ENCODE data around the gene MAP2K7.

Gene MAP2K7

DNA sequence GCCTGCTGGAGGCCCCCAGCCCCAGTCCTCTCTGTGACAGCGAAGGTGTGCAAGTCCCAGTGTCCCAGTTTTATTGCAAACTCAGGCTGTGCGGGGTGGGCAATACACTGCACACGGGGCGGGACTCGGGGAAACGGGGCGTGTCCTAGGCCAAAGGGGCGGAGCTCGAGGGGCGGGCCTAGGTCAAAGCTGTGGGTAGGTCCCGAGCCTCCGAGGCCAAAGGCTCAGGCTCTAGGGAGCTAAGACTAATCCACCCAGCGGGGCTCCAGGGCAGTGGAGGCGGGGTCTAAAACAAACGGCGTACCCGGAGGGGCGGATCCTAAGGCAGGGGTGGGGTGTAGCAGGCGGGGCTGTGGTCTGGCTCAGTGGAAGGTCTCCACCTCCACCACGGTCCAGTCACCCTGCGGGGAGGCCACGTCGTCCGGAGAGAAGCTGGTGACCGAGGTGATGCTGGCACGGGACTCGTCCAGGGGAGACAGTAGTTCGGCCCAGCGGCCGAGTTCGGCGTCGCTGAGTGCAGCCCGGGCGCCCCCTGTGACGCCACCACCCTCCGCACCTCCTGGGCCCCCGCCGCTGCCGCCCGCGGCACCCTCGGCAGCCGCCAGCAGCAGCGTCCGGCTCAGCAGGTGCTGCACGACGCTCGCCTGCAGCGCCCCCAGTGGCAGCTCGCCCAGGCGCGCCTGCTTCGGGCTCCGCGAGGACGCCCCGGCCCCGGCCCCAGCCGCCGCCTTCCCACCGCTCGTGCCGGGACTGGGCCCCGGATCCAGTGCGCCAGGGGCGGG lies 34.8 kb upstream of the MAP2K7 start:
- FAIRE-seq (peak; percentile 76), DNase-seq (ENCODE audit: insufficient read length) (peak; percentile 95)
- no peak for TF ChIP-seq TAF1 (IDR thresholded peaks at IDR 0.05; ENCODE audit: borderline replicate concordance, low read depth, low read length)
- no peak for TF ChIP-seq POLR2AphosphoS5 (IDR thresholded peaks at IDR 0.05; ENCODE audit: low read depth, low read length)
- TF ChIP-seq POLR2A (IDR thresholded peaks at IDR 0.05; ENCODE audit: low read depth, low read length), result no peak

DNA sequence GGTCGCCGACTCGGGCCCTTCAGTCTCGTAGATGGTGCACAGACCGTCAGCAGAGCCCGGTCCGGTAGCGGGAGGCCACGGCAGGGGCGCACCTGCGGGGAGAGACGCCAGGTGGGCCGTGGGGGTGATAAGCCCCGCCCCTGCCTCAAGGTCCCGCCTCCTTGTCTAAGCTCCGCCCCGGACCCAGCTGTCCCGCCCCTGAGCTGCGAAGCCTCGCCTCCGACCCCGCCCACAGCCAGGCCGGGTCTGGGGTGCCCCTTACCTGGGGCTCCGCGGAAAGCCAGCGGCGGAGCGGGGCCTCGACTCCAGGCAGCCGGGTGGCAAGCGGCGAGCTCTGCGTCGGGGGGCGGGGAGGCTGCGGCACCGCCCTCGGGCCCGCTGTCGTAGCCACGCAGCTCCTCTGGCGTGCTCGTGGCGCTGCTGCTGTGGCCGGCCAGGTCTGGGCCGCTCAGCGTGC lies 34.2 kb upstream of the MAP2K7 start:
- DNase-seq (ENCODE audit: insufficient read length) (peak; percentile 69), FAIRE-seq (peak; percentile 94)
- TF ChIP-seq TAF1 (IDR thresholded peaks at IDR 0.05; ENCODE audit: borderline replicate concordance, low read depth, low read length), result no peak
- no peak for TF ChIP-seq POLR2A (IDR thresholded peaks at IDR 0.05; ENCODE audit: low read depth, low read length)
- no peak for TF ChIP-seq POLR2AphosphoS5 (IDR thresholded peaks at IDR 0.05; ENCODE audit: low read depth, low read length)

GRCh38 chr19:7869910-7870511 lies 33.7 kb upstream of the MAP2K7 start:
- no peak for DNase-seq (ENCODE audit: insufficient read length)
- no peak for FAIRE-seq
- TF ChIP-seq TAF1 (IDR thresholded peaks at IDR 0.05; ENCODE audit: borderline replicate concordance, low read depth, low read length) (no peak), POLR2A (IDR thresholded peaks at IDR 0.05; ENCODE audit: low read depth, low read length) (no peak), POLR2AphosphoS5 (IDR thresholded peaks at IDR 0.05; ENCODE audit: low read depth, low read length) (no peak)

GRCh38 chr19:7870571-7871436 lies 32.9 kb upstream of the MAP2K7 start:
- FAIRE-seq (peak; percentile 38), DNase-seq (ENCODE audit: insufficient read length) (no peak)

DNA sequence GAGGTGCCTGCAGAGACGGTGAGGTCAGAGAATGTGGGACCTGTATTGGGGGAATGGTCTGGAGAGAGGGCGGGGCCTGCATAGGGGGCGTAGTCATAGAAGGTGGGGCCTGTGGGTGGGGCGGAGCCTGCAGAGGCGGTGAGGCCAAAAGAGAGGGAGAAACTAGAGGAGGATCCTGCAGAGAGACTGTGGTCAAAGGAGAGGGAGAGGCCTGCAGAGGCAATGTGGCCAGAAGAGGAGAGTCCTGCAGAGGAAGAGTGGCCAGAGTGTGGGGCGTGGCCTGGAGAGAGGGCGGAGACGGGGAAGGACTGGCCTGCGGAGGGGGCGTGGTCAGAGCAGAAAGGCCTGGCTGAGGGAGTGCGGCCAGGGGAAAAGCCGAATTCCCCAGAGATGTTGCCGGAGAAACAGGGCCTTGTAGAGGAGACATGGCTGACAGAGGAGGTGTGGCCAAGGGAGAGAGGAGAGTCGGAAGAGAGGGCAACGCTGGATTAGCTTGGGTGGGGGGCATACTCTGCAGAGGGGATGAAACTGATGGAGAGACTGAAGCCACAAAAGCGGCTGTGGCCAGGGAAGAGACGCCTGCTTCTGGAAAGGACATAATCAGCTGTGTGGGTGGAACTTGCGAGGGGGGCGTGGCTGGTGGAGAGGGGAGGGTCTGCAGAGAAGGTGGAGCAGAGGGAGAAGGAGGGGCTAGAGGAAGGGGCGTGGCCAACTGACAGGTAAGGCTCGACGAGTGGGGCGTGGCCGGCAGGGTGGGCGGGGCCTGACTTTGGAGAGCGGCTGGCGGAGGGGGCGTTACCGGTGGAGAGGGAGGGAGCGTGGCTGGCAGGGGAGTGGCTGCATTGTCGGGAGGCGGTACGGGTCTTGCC lies 32.0 kb upstream of the MAP2K7 start:
- peak; percentile 68 for FAIRE-seq
- TF ChIP-seq POLR2A (IDR thresholded peaks at IDR 0.05; ENCODE audit: low read depth, low read length) (no peak), TAF1 (IDR thresholded peaks at IDR 0.05; ENCODE audit: borderline replicate concordance, low read depth, low read length) (no peak), POLR2AphosphoS5 (IDR thresholded peaks at IDR 0.05; ENCODE audit: low read depth, low read length) (no peak)
- no peak for DNase-seq (ENCODE audit: insufficient read length)

More at GRCh38 chr19:7870571-7871436, 32.9 kb upstream of the MAP2K7 start:
- TF ChIP-seq POLR2AphosphoS5 (IDR thresholded peaks at IDR 0.05; ENCODE audit: low read depth, low read length) (no peak), POLR2A (IDR thresholded peaks at IDR 0.05; ENCODE audit: low read depth, low read length) (no peak), TAF1 (IDR thresholded peaks at IDR 0.05; ENCODE audit: borderline replicate concordance, low read depth, low read length) (no peak)

- FAIRE-seq (no peak), DNase-seq (ENCODE audit: insufficient read length) (no peak)
- TF ChIP-seq TAF1 (IDR thresholded peaks at IDR 0.05; ENCODE audit: borderline replicate concordance, low read depth, low read length) (no peak), POLR2AphosphoS5 (IDR thresholded peaks at IDR 0.05; ENCODE audit: low read depth, low read length) (no peak), POLR2A (IDR thresholded peaks at IDR 0.05; ENCODE audit: low read depth, low read length) (no peak)
These were observed 31.1 kb upstream of the MAP2K7 start for GRCh38 chr19:7872306-7873204.

DNA sequence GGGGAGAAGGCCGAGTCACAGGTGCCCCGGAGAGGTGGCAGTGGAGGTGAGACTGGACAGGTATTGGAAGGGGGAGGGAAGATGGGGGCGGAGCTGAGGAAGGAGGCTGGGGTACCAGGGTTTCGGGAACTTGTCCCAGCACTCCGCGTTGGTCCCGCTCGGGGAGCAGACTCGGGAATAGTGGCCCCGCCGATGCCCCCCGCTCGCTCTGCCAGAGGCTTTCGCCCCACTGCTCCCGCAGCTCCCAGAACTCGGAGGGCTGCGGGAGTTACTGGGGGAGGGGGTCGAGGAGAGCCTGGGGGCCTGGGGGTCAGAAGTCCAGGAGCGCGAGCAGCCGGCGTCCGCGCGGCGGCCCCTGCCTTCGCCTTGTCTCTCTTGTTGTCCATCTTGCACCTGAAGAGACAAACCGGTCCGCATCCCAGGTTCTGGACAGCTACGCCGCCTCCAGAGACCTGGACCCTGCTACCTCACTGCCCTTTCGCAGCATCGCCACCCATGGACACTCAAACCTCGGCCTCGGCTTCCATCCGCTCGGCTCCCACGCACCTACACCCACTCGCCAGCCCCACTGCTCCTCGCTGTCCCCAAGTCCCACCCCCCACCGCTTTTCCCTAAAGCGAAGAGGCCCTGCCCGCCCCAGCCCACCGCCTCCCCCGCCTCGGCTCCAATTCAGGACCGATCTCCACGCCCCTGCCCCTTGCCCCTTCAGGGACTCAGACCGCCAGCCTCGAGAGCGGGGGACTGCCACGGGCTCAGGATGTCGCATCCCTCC lies 30.2 kb upstream of the MAP2K7 start:
- no peak for TF ChIP-seq POLR2AphosphoS5 (IDR thresholded peaks at IDR 0.05; ENCODE audit: low read depth, low read length)
- FAIRE-seq (no peak), DNase-seq (ENCODE audit: insufficient read length) (no peak)

- TF ChIP-seq TAF1 (IDR thresholded peaks at IDR 0.05; ENCODE audit: borderline replicate concordance, low read depth, low read length) (no peak), POLR2A (IDR thresholded peaks at IDR 0.05; ENCODE audit: low read depth, low read length) (no peak), POLR2AphosphoS5 (IDR thresholded peaks at IDR 0.05; ENCODE audit: low read depth, low read length) (no peak)
- FAIRE-seq (no peak), DNase-seq (ENCODE audit: insufficient read length) (no peak)
These were observed 29.4 kb upstream of the MAP2K7 start, which contains the start of gene PRR36 for GRCh38 chr19:7874076-7874896. Gene PRR36 (minus strand): TSS chr19:7874390. CDS start chr19:7873689, 701 bp downstream.

DNA sequence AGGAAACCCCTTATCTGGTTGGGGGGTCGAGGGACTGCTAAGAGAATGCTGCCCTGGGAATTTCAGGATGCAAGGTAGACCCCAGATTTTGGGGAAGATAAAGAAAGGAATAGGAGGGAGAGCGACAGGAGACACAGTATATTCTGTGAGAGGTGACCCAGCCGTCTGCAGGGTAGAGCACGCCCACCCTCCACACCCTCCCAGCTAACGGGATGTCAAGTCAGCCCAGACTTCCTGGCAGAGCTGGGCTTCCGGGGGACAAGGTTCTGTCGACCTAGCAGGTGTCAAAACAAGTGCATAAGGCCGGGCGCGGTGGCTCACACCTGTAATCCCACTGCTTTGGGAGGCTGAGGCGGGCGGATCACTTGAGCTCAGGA lies 28.8 kb upstream of the MAP2K7 start:
- no peak for TF ChIP-seq POLR2AphosphoS5 (IDR thresholded peaks at IDR 0.05; ENCODE audit: low read depth, low read length)
- no peak for TF ChIP-seq POLR2A (IDR thresholded peaks at IDR 0.05; ENCODE audit: low read depth, low read length)
- no peak for TF ChIP-seq TAF1 (IDR thresholded peaks at IDR 0.05; ENCODE audit: borderline replicate concordance, low read depth, low read length)
- FAIRE-seq, result no peak

More for the DNA sequence above, 28.8 kb upstream of the MAP2K7 start:
- DNase-seq (ENCODE audit: insufficient read length), result no peak
